Fibroblast of lung (primary cell): ENCODE measurements around the gene SF3A2. TPM values are rescaled to one million over a fixed set of nuclear protein-coding genes. Genes with fewer than 3 reads are reported as not detected.

Experiments used
- DNase-seq, 2 donors: peaks; one replicate each; pipeline versions ENCODE4 v3.0.0 to v3.0.0-alpha.2; 2010; ENCODE audit warnings: low read depth in 2 of 2
- H2AFZ ChIP-seq: 2 replicates; pipeline ENCODE4 v1.5.1; 2012; ENCODE audit warnings: low read length, control low read depth, inconsistent platforms
- H3K27ac ChIP-seq: 2 replicates; pipeline ENCODE4 v1.5.1; 2011; ENCODE audit warnings: low read length, control low read depth; ENCODE audit not compliant: insufficient read depth
- H3K27me3 ChIP-seq: 2 replicates; pipeline ENCODE4 v1.5.1; 2011; ENCODE audit warnings: mild to moderate bottlenecking, low read length; ENCODE audit not compliant: control insufficient read depth, insufficient read depth
- H3K36me3 ChIP-seq: 2 replicates; pipeline ENCODE4 v1.5.1; 2011; ENCODE audit warnings: low read length; ENCODE audit not compliant: control insufficient read depth, insufficient read depth
- H3K4me1 ChIP-seq: 2 replicates; pipeline ENCODE4 v1.5.1; 2011; ENCODE audit warnings: low read length; ENCODE audit not compliant: control insufficient read depth, insufficient read depth; ENCODE audit errors: extremely low read depth
- H3K4me2 ChIP-seq: 2 replicates; pipeline ENCODE4 v1.5.1; 2011; ENCODE audit warnings: low read length, control low read depth; ENCODE audit not compliant: insufficient read depth; ENCODE audit errors: extremely low read depth
- H3K4me3 ChIP-seq, 4 experiments: fragments of 200-600 bp in 1 of 4; sonication (generic) in 1 of 4; replicated peaks in 1 of 4; 2 replicates each; pipeline ENCODE4 v1.5.1; 2011 to 2016; ENCODE audit warnings: low read length in 4 of 4, low read depth in 3 of 4, mild to moderate bottlenecking in 3 of 4, control low read depth in 2 of 4, inconsistent platforms in 1 of 4, mixed read lengths in 1 of 4; ENCODE audit not compliant: insufficient read depth in 1 of 4; ENCODE audit errors: control extremely low read depth in 1 of 4
- H3K79me2 ChIP-seq: 2 replicates; pipeline ENCODE4 v1.5.1; 2012; ENCODE audit warnings: mild to moderate bottlenecking, low read length, inconsistent platforms; ENCODE audit not compliant: control insufficient read depth, insufficient read depth
- H3K9ac ChIP-seq: 2 replicates; pipeline ENCODE4 v1.5.1; 2011; ENCODE audit warnings: mild to moderate bottlenecking, low read length, control low read depth; ENCODE audit not compliant: insufficient read depth
- H3K9me3 ChIP-seq: 2 replicates; pipeline ENCODE4 v1.5.1; 2012; ENCODE audit warnings: low read depth, low read length; ENCODE audit not compliant: control insufficient read depth, insufficient read depth
- H4K20me1 ChIP-seq: 2 replicates; pipeline ENCODE4 v1.5.1; 2011; ENCODE audit warnings: low read length; ENCODE audit not compliant: control insufficient read depth, insufficient read depth; ENCODE audit errors: extremely low read depth
- CTCF ChIP-seq, 2 donors: IDR thresholded peaks in 1 of 2; conservative IDR thresholded peaks in 1 of 2; 1 replicate in 1 of 2; 2 replicates in 1 of 2; pipeline ENCODE4 v1.5.1; 2011 to 2012; ENCODE audit warnings: low read length in 2 of 2, control low read depth in 1 of 2, inconsistent platforms in 1 of 2, low read depth in 1 of 2, mild to moderate bottlenecking in 1 of 2
- EZH2 ChIP-seq: IDR thresholded peaks from 2 replicates; pipeline ENCODE4 v1.5.1; 2012; ENCODE audit warnings: low read length, control low read depth, mild to moderate bottlenecking; ENCODE audit errors: missing control alignments
- polyA plus RNA-seq, 2 donors: library from polyadenylated mRNA; depleted of rRNA in 1 of 2; stranded (reverse) in 1 of 2; unstranded in 1 of 2; fragments of >200 nt; gene quantifications; 2 replicates each; pipeline ENCODE4 v1.2.1, GENCODE V29; 2011 to 2012; ENCODE audit warnings: missing spikeins in 1 of 2
- total RNA-seq: library from RNA; depleted of rRNA; stranded (reverse); fragments of >200 nt; gene quantifications from 2 replicates; pipeline ENCODE4 v1.2.1, GENCODE V29; 2014

Gene SF3A2
- total and polyA plus RNA-seq, 2 donors (not counting 1 experiment from before 2014, with no cell fraction given) = 11.1 to 31.5 TPM

- peak within 1 kb of the TSS; percentile 44 for H3K4me2 ChIP-seq
- H3K79me2 ChIP-seq = no peaks in the 10 kb centered on the region
- no peak for TF ChIP-seq CTCF (conservative IDR thresholded peaks at IDR 0.05 in 1 of 2, IDR thresholded peaks at IDR 0.05 in 1 of 2; ENCODE audit: low read depth in 1 of 2, low read length in 2 of 2)
- no peak for TF ChIP-seq EZH2
- no peak within 1 kb of the TSS for H2AFZ ChIP-seq
- H3K9ac ChIP-seq = no peak within 1 kb of the TSS
- DNase-seq = peak; percentile 39 to 57
- H3K36me3 ChIP-seq = no peaks in the 10 kb centered on the region
- no peaks in the 10 kb centered on the region for H4K20me1 ChIP-seq
- H3K27me3 ChIP-seq = no peaks in the 10 kb centered on the region
- peak within 1 kb of the TSS in 2 of 4 experiments; percentile 33 to 45 for H3K4me3 ChIP-seq
- no peaks in the 10 kb centered on the region for H3K9me3 ChIP-seq
- H3K4me1 ChIP-seq = no peaks in the 10 kb centered on the region
- H3K27ac ChIP-seq = no peak within 1 kb of the TSS
Observed at GRCh38 chr19:2282062-2282861, 45.6 kb downstream of the SF3A2 start, which contains the start of gene PEAK3. Gene PEAK3, minus strand, starts transcription at chr19:2282175. Its CDS starts 1,244 bp downstream, at chr19:2280931.

- H3K27ac ChIP-seq = no peak overlapping the region
- no peaks in the 10 kb centered on the region for H4K20me1 ChIP-seq
- H3K4me3 ChIP-seq = no peak overlapping the region
- H3K9ac ChIP-seq = no peak overlapping the region
- H3K79me2 ChIP-seq = no peaks in the 10 kb centered on the region
- H3K27me3 ChIP-seq = no peaks in the 10 kb centered on the region
- peak overlapping the region; percentile 38 for H3K4me2 ChIP-seq
- no peak overlapping the region for H2AFZ ChIP-seq
- no peak for DNase-seq
- H3K4me1 ChIP-seq = no peaks in the 10 kb centered on the region
- no peaks in the 10 kb centered on the region for H3K9me3 ChIP-seq
- TF ChIP-seq EZH2 (no peak), CTCF (conservative IDR thresholded peaks at IDR 0.05 in 1 of 2, IDR thresholded peaks at IDR 0.05 in 1 of 2; ENCODE audit: low read depth in 1 of 2, low read length in 2 of 2) (no peak)
- H3K36me3 ChIP-seq = no peaks in the 10 kb centered on the region
Observed at GRCh38 chr19:2282862-2283237, 46.2 kb downstream of the SF3A2 start.

- DNase-seq = no peak
- H3K27me3 ChIP-seq = peaks cover 7% of the 10 kb centered on the region
- no peaks in the 10 kb centered on the region for H3K4me1 ChIP-seq
- H3K79me2 ChIP-seq = no peaks in the 10 kb centered on the region
- H3K9me3 ChIP-seq = no peaks in the 10 kb centered on the region
- H3K36me3 ChIP-seq = no peaks in the 10 kb centered on the region
- no peaks in the 10 kb centered on the region for H4K20me1 ChIP-seq
- no peak overlapping the region for H3K4me3 ChIP-seq
- no peak overlapping the region for H2AFZ ChIP-seq
- H3K27ac ChIP-seq = no peak overlapping the region
- no peak for TF ChIP-seq EZH2
- TF ChIP-seq CTCF (conservative IDR thresholded peaks at IDR 0.05 in 1 of 2, IDR thresholded peaks at IDR 0.05 in 1 of 2; ENCODE audit: low read depth in 1 of 2, low read length in 2 of 2) = no peak
- H3K9ac ChIP-seq = no peak overlapping the region
- H3K4me2 ChIP-seq = no peak overlapping the region
Observed at GRCh38 chr19:2283835-2284507, 47.3 kb downstream of the SF3A2 start.
